ENCODE data around the gene FABP1.

Gene FABP1

GRCh38 chr2:88115825-88116518 is 11.9 kb downstream of the FABP1 start:
- DNase-seq (ENCODE audit: low read depth, low spot score), result no peak

GRCh38 chr2:88114889-88115288 is 13.0 kb downstream of the FABP1 start:
- DNase-seq (ENCODE audit: low read depth, low spot score), result no peak

GRCh38 chr2:88113069-88113468 is 14.8 kb downstream of the FABP1 start:
- DNase-seq (ENCODE audit: low read depth, low spot score), result no peak

- DNase-seq (ENCODE audit: low read depth, low spot score), result no peak
These were observed 17.0 kb downstream of the FABP1 start for GRCh38 chr2:88110830-88111229.

- DNase-seq (ENCODE audit: low read depth, low spot score), result no peak
These were observed 19.1 kb downstream of the FABP1 start for GRCh38 chr2:88108796-88109195.

GRCh38 chr2:88100489-88100858 is 27.4 kb downstream of the FABP1 start:
- no peak for DNase-seq (ENCODE audit: low read depth, low spot score)

GRCh38 chr2:88099798-88100488 is 27.9 kb downstream of the FABP1 start:
- DNase-seq (ENCODE audit: low read depth, low spot score), result peak; percentile 86

GRCh38 chr2:88098558-88098900 is 29.3 kb downstream of the FABP1 start:
- DNase-seq (ENCODE audit: low read depth, low spot score), result no peak

GRCh38 chr2:88097891-88098557 is 29.8 kb downstream of the FABP1 start:
- DNase-seq (ENCODE audit: low read depth, low spot score), result no peak

GRCh38 chr2:88097192-88097591 is 30.7 kb downstream of the FABP1 start:
- no peak for DNase-seq (ENCODE audit: low read depth, low spot score)

GRCh38 chr2:88096708-88097107 is 31.2 kb downstream of the FABP1 start:
- DNase-seq (ENCODE audit: low read depth, low spot score), result no peak

GRCh38 chr2:88095022-88095421 is 32.8 kb downstream of the FABP1 start:
- no peak for DNase-seq (ENCODE audit: low read depth, low spot score)

- DNase-seq (ENCODE audit: low read depth, low spot score), result no peak
These were observed 35.1 kb downstream of the FABP1 start for GRCh38 chr2:88092773-88093172.

- DNase-seq (ENCODE audit: low read depth, low spot score), result no peak
These were observed 35.9 kb downstream of the FABP1 start for GRCh38 chr2:88091943-88092342.

GRCh38 chr2:88090446-88091283 is 37.2 kb downstream of the FABP1 start:
- DNase-seq (ENCODE audit: low read depth, low spot score), result no peak

- no peak for DNase-seq (ENCODE audit: low read depth, low spot score)
These were observed 38.9 kb downstream of the FABP1 start for GRCh38 chr2:88088999-88089398.

- DNase-seq (ENCODE audit: low read depth, low spot score), result no peak
These were observed 40.1 kb downstream of the FABP1 start for GRCh38 chr2:88087763-88088162.

- no peak for DNase-seq (ENCODE audit: low read depth, low spot score)
These were observed 40.8 kb downstream of the FABP1 start for GRCh38 chr2:88087073-88087472.

GRCh38 chr2:88086401-88086800 is 41.5 kb downstream of the FABP1 start:
- DNase-seq (ENCODE audit: low read depth, low spot score), result no peak

- DNase-seq (ENCODE audit: low read depth, low spot score), result no peak
These were observed 42.3 kb downstream of the FABP1 start for GRCh38 chr2:88085602-88086001.

- DNase-seq (ENCODE audit: low read depth, low spot score), result no peak
These were observed 42.8 kb downstream of the FABP1 start for GRCh38 chr2:88085099-88085498.

GRCh38 chr2:88082781-88083180 is 45.1 kb downstream of the FABP1 start:
- no peak for DNase-seq (ENCODE audit: low read depth, low spot score)
